Measurements from ENCODE around the gene STX3. TPM values are rescaled to one million over a fixed set of nuclear protein-coding genes. Genes with fewer than 3 reads are reported as not detected.
"Not testable (repeated sequence)": the region's sequence is repeated elsewhere in the genome, so short reads cannot be mapped to it uniquely, and the experiment has no call there.

Gene STX3
- total and polyA plus RNA-seq, 2 experiments from 2014 or later = 5.6 to 9.3 TPM

- Histone ChIP-seq H3K36me3 (ENCODE audit: low read depth) (peaks cover 15% of the 10 kb centered on the region), H3K27ac (no peak overlapping the region), H3K27me3 (replicated peaks; ENCODE audit: insufficient read depth) (no peaks in the 10 kb centered on the region), H3K9me2 (ENCODE audit: insufficient read depth) (0 out of 2 replicates have a peak, but pooled peaks cover 3% of the 10 kb centered on the region), H3K4me1 (ENCODE audit: insufficient read depth) (0 out of 2 replicates have a peak, but pooled peaks cover 5% of the 10 kb centered on the region), H4K20me1 (ENCODE audit: insufficient read depth) (no peaks in the 10 kb centered on the region), H3K4me2 (ENCODE audit: unreplicated experiment) (no peak overlapping the region), H3K9ac (no peak overlapping the region), H2AFZ (no peak overlapping the region), H3K9me3 (ENCODE audit: low read depth) (no peaks in the 10 kb centered on the region), H3K79me2 (ENCODE audit: insufficient read depth) (peaks cover 28% of the 10 kb centered on the region), H3F3A (ENCODE audit: insufficient read depth) (no peaks in the 10 kb centered on the region), H3K4me3 (no peak overlapping the region)
- no peak for TF ChIP-seq EZH2 (IDR thresholded peaks at IDR 0.05; ENCODE audit: insufficient read depth, poor library complexity, severe bottlenecking)
- TF ChIP-seq EZH2phosphoT487 (IDR thresholded peaks at IDR 0.05; ENCODE audit: insufficient read depth, low read depth) = no peak
- WGBS, 2 experiments (ENCODE audit: low coverage in 1 of 2, low lambda C conversion rate in 2 of 2, missing lambda C conversion rate in 2 of 2) = 93% methylated on average over 2 of the region's 2 CpGs
- no peak for DNase-seq
- in situ Hi-C loops (cut with MboI) = no loop called here
Observed at GRCh38 chr11:59812220-59812619, 57.0 kb downstream of the STX3 start.

GRCh38 chr11:59813364-59813763 lies 58.2 kb downstream of the STX3 start:
- peaks cover 5% of the 10 kb centered on the region; the same call in 1 of the 2 replicates for H3K36me3 ChIP-seq (ENCODE audit: low read depth)
- H3F3A ChIP-seq (ENCODE audit: insufficient read depth) = no peaks in the 10 kb centered on the region
- H3K9me2 ChIP-seq (ENCODE audit: insufficient read depth) = 0 out of 2 replicates have a peak, but pooled peaks cover 3% of the 10 kb centered on the region
- H3K27me3 ChIP-seq (replicated peaks; ENCODE audit: insufficient read depth) = no peaks in the 10 kb centered on the region
- peaks cover 22% of the 10 kb centered on the region for H3K79me2 ChIP-seq (ENCODE audit: insufficient read depth)
- H4K20me1 ChIP-seq (ENCODE audit: insufficient read depth) = no peaks in the 10 kb centered on the region
- no peak overlapping the region for H2AFZ ChIP-seq
- H3K4me1 ChIP-seq (ENCODE audit: insufficient read depth) = 0 out of 2 replicates have a peak, but pooled peaks cover 5% of the 10 kb centered on the region
- 95% methylated on average over 1 of the region's 1 CpG for WGBS, 2 experiments (ENCODE audit: low coverage in 1 of 2, low lambda C conversion rate in 2 of 2, missing lambda C conversion rate in 2 of 2)
- no peaks in the 10 kb centered on the region for H3K9me3 ChIP-seq (ENCODE audit: low read depth)
- no peak overlapping the region for H3K4me3 ChIP-seq
- no peak overlapping the region for H3K27ac ChIP-seq
- no peak overlapping the region for H3K9ac ChIP-seq
- TF ChIP-seq EZH2 (IDR thresholded peaks at IDR 0.05; ENCODE audit: insufficient read depth, poor library complexity, severe bottlenecking) (no peak), EZH2phosphoT487 (IDR thresholded peaks at IDR 0.05; ENCODE audit: insufficient read depth, low read depth) (no peak)
- in situ Hi-C loops (cut with MboI) = no loop called here
- no peak for DNase-seq
- no peak overlapping the region for H3K4me2 ChIP-seq (ENCODE audit: unreplicated experiment)

GRCh38 chr11:59814021-59814420 lies 58.8 kb downstream of the STX3 start:
- Histone ChIP-seq H3K4me1 (ENCODE audit: insufficient read depth) (0 out of 2 replicates have a peak, but pooled peaks cover 5% of the 10 kb centered on the region), H3K27me3 (replicated peaks; ENCODE audit: insufficient read depth) (no peaks in the 10 kb centered on the region), H3K9me2 (ENCODE audit: insufficient read depth) (0 out of 2 replicates have a peak, but pooled peaks cover 3% of the 10 kb centered on the region), H3K4me3 (no peak overlapping the region), H4K20me1 (ENCODE audit: insufficient read depth) (no peaks in the 10 kb centered on the region), H3F3A (ENCODE audit: insufficient read depth) (no peaks in the 10 kb centered on the region), H3K9ac (no peak overlapping the region), H3K79me2 (ENCODE audit: insufficient read depth) (peaks cover 16% of the 10 kb centered on the region), H3K36me3 (ENCODE audit: low read depth) (no peaks in the 10 kb centered on the region), H3K4me2 (ENCODE audit: unreplicated experiment) (no peak overlapping the region), H3K27ac (no peak overlapping the region), H3K9me3 (ENCODE audit: low read depth) (no peaks in the 10 kb centered on the region), H2AFZ (peak overlapping the region; percentile 31)
- 78 to 79% methylated on average over 1 of the region's 1 CpG for WGBS, 2 experiments (ENCODE audit: low coverage in 1 of 2, low lambda C conversion rate in 2 of 2, missing lambda C conversion rate in 2 of 2)
- in situ Hi-C loops (cut with MboI) = no loop called here
- DNase-seq = no peak
- TF ChIP-seq EZH2phosphoT487 (IDR thresholded peaks at IDR 0.05; ENCODE audit: insufficient read depth, low read depth) (no peak), EZH2 (IDR thresholded peaks at IDR 0.05; ENCODE audit: insufficient read depth, poor library complexity, severe bottlenecking) (no peak)

- no peaks in the 10 kb centered on the region for H3K79me2 ChIP-seq (ENCODE audit: insufficient read depth)
- 0 out of 2 replicates have a peak, but pooled peaks cover 5% of the 10 kb centered on the region for H3K4me1 ChIP-seq (ENCODE audit: insufficient read depth)
- H3K9me3 ChIP-seq (ENCODE audit: low read depth) = no peaks in the 10 kb centered on the region
- WGBS, 2 experiments (ENCODE audit: low coverage in 1 of 2, low lambda C conversion rate in 2 of 2, missing lambda C conversion rate in 2 of 2) = 91 to 96% methylated on average over 1 of the region's 1 CpG
- no peak for TF ChIP-seq EZH2phosphoT487 (IDR thresholded peaks at IDR 0.05; ENCODE audit: insufficient read depth, low read depth)
- no peak for TF ChIP-seq EZH2 (IDR thresholded peaks at IDR 0.05; ENCODE audit: insufficient read depth, poor library complexity, severe bottlenecking)
- H3K36me3 ChIP-seq (ENCODE audit: low read depth) = no peaks in the 10 kb centered on the region
- H3K9me2 ChIP-seq (ENCODE audit: insufficient read depth) = 0 out of 2 replicates have a peak, but pooled peaks cover 3% of the 10 kb centered on the region
- in situ Hi-C loops (cut with MboI) = no loop called here
- DNase-seq = no peak
- H2AFZ ChIP-seq = no peak overlapping the region
- no peak overlapping the region for H3K9ac ChIP-seq
- no peaks in the 10 kb centered on the region for H3F3A ChIP-seq (ENCODE audit: insufficient read depth)
- H3K4me2 ChIP-seq (ENCODE audit: unreplicated experiment) = no peak overlapping the region
- H3K4me3 ChIP-seq = no peak overlapping the region
- H4K20me1 ChIP-seq (ENCODE audit: insufficient read depth) = no peaks in the 10 kb centered on the region
- no peaks in the 10 kb centered on the region for H3K27me3 ChIP-seq (replicated peaks; ENCODE audit: insufficient read depth)
- H3K27ac ChIP-seq = no peak overlapping the region
Observed at GRCh38 chr11:59815754-59816153, 60.6 kb downstream of the STX3 start.

- H3K4me2 ChIP-seq (ENCODE audit: unreplicated experiment); in situ Hi-C loops (cut with MboI); H3K9me3 ChIP-seq (ENCODE audit: low read depth); DNase-seq; H3K4me1 ChIP-seq (ENCODE audit: insufficient read depth); H3K79me2 ChIP-seq (ENCODE audit: insufficient read depth); H4K20me1 ChIP-seq (ENCODE audit: insufficient read depth); H3K9me2 ChIP-seq (ENCODE audit: insufficient read depth); H3K9ac ChIP-seq; H3K4me3 ChIP-seq; H3K27me3 ChIP-seq (replicated peaks; ENCODE audit: insufficient read depth); H3K27ac ChIP-seq; H3F3A ChIP-seq (ENCODE audit: insufficient read depth); H3K36me3 ChIP-seq (ENCODE audit: low read depth); H2AFZ ChIP-seq: not testable (repeated sequence)
- WGBS, 2 experiments (ENCODE audit: low coverage in 1 of 2, low lambda C conversion rate in 2 of 2, missing lambda C conversion rate in 2 of 2) = 39 to 50% methylated on average over 1 of the region's 1 CpG
Observed at GRCh38 chr11:59816434-59816833, 61.3 kb downstream of the STX3 start.

Measured in GM23248 (cell line).